ENCODE measurements around the gene DGLUCY. TPM values are rescaled to one million over a fixed set of nuclear protein-coding genes. Genes with fewer than 3 reads are reported as not detected.
A peak's percentile ranks its signal among the peaks of the same experiment; 100 is the strongest.
"Not testable (repeated sequence)": the region's sequence is repeated elsewhere in the genome, so short reads cannot be mapped to it uniquely, and the experiment has no call there.

The DGLUCY gene
- total RNA-seq, 1 experiment from 2014 or later, result 28.1 TPM

GRCh38 chr14:91258876-91259275, 145.0 kb downstream of the DGLUCY start:
- Histone ChIP-seq H3K27me3 (no peaks in the 10 kb centered on the region), H3K27ac (peak overlapping the region; percentile 78), H3K4me1 (peaks cover 15% of the 10 kb centered on the region)

DNA sequence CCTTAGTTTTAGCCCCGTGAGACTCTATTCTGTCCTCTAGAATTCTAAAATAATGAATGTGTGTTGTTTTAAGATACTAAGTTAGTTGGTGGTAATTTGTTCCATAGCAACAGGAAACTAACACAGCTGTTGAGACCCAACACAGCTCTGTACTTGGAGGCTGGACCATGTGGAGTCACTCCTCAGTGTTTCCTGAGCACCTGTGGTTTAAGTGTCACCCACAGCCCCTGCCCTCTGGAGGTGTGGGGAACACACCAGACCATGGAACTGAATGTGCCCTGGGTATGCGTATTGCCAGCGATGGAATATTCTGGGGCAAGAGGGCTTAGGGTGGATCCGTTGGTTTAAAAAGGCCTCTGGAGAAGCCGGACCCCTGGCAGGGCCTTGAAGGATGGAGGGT, 147.2 kb downstream of the DGLUCY start:
- H3K36me3 ChIP-seq, result no peaks in the 10 kb centered on the region
- H3K27me3 ChIP-seq, result no peaks in the 10 kb centered on the region
- no peak for DNase-seq

More at GRCh38 chr14:91258876-91259275, 145.0 kb downstream of the DGLUCY start:
- Histone ChIP-seq H3K36me3 (no peaks in the 10 kb centered on the region), H3K9me3 (replicated peaks) (no peaks in the 10 kb centered on the region), H3K4me3 (no peak overlapping the region)
- no peak for DNase-seq

GRCh38 chr14:91261986-91262549, 148.2 kb downstream of the DGLUCY start:
- no peaks in the 10 kb centered on the region for H3K9me3 ChIP-seq (replicated peaks)
- DNase-seq, result no peak
- H3K27me3 ChIP-seq, result no peaks in the 10 kb centered on the region
- H3K36me3 ChIP-seq, result no peaks in the 10 kb centered on the region
- H3K4me1 ChIP-seq, result peaks cover 9% of the 10 kb centered on the region
- no peak overlapping the region for H3K4me3 ChIP-seq
- H3K27ac ChIP-seq, result no peak overlapping the region

More for the DNA sequence above, 147.2 kb downstream of the DGLUCY start:
- no peak overlapping the region for H3K4me3 ChIP-seq
- H3K27ac ChIP-seq, result no peak overlapping the region
- H3K4me1 ChIP-seq, result peaks cover 15% of the 10 kb centered on the region
- H3K9me3 ChIP-seq (replicated peaks), result no peaks in the 10 kb centered on the region

GRCh38 chr14:91263329-91263728, 149.5 kb downstream of the DGLUCY start:
- Histone ChIP-seq H3K36me3 (no peaks in the 10 kb centered on the region), H3K27me3 (no peaks in the 10 kb centered on the region), H3K4me1 (peaks cover 2% of the 10 kb centered on the region; the same call in 1 of the 2 replicates), H3K9me3 (replicated peaks) (no peaks in the 10 kb centered on the region), H3K27ac (no peak overlapping the region), H3K4me3 (no peak overlapping the region)
- DNase-seq, result no peak

- no peak overlapping the region for H3K4me3 ChIP-seq
These were observed 150.6 kb downstream of the DGLUCY start for GRCh38 chr14:91264151-91265150.

GRCh38 chr14:91265404-91265803, 151.5 kb downstream of the DGLUCY start:
- Histone ChIP-seq H3K27ac (no peak overlapping the region), H3K36me3 (no peaks in the 10 kb centered on the region), H3K4me1 (peaks cover 12% of the 10 kb centered on the region), H3K27me3 (no peaks in the 10 kb centered on the region), H3K9me3 (replicated peaks) (no peaks in the 10 kb centered on the region), H3K4me3 (no peak overlapping the region)
- no peak for DNase-seq

More at GRCh38 chr14:91264151-91265150, 150.6 kb downstream of the DGLUCY start:
- H3K36me3 ChIP-seq, result no peaks in the 10 kb centered on the region
- no peaks in the 10 kb centered on the region for H3K9me3 ChIP-seq (replicated peaks)
- H3K27me3 ChIP-seq, result no peaks in the 10 kb centered on the region
- no peak overlapping the region for H3K27ac ChIP-seq
- peaks cover 6% of the 10 kb centered on the region; the same call in 1 of the 2 replicates for H3K4me1 ChIP-seq
- no peak for DNase-seq

- not testable (repeated sequence) for H3K27me3 ChIP-seq; H3K4me3 ChIP-seq; H3K27ac ChIP-seq; H3K9me3 ChIP-seq (replicated peaks); DNase-seq; H3K36me3 ChIP-seq
- H3K4me1 ChIP-seq, result peaks cover 12% of the 10 kb centered on the region
These were observed 152.4 kb downstream of the DGLUCY start for GRCh38 chr14:91266276-91266675.

GRCh38 chr14:91267965-91268437, 154.1 kb downstream of the DGLUCY start:
- Histone ChIP-seq H3K27ac (no peak overlapping the region), H3K4me1 (peaks cover 12% of the 10 kb centered on the region), H3K27me3 (no peaks in the 10 kb centered on the region), H3K9me3 (replicated peaks) (no peaks in the 10 kb centered on the region), H3K36me3 (no peaks in the 10 kb centered on the region), H3K4me3 (no peak overlapping the region)
- DNase-seq, result no peak

GRCh38 chr14:91269076-91269991, 155.5 kb downstream of the DGLUCY start:
- Histone ChIP-seq H3K36me3 (no peaks in the 10 kb centered on the region), H3K27me3 (no peaks in the 10 kb centered on the region), H3K9me3 (replicated peaks) (no peaks in the 10 kb centered on the region), H3K27ac (peak overlapping the region; percentile 81), H3K4me3 (peak overlapping the region; percentile 42), H3K4me1 (peaks cover 12% of the 10 kb centered on the region)
- DNase-seq, result peak; percentile 90 to 91

- Histone ChIP-seq H3K4me3 (no peak overlapping the region), H3K4me1 (peaks cover 12% of the 10 kb centered on the region), H3K9me3 (replicated peaks) (no peaks in the 10 kb centered on the region), H3K27ac (peak overlapping the region; percentile 81), H3K36me3 (no peaks in the 10 kb centered on the region), H3K27me3 (no peaks in the 10 kb centered on the region)
- no peak for DNase-seq
These were observed 156.3 kb downstream of the DGLUCY start for GRCh38 chr14:91270188-91270587.

DNA sequence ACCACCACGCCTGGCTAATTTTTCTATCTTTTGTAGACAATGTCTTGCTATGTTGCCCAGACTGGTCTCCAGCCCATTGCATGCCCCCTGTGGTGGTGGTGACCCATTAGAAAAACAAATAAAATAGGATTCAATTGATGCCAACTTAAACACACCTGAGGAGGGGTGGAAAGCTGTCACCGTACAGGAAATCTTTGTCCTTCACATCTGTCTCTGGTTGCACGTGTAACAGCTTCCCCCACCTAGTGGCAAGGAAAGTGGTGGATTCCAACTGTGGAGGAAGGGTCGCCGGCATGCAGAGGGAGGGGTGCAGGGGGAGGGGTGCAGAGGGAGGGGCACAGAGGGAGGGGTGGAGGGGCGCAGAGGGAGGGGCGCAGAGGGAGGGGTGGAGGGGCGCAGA, 156.7 kb downstream of the DGLUCY start:
- H3K27ac ChIP-seq, result no peak overlapping the region; the same call in 1 of the 2 replicates

GRCh38 chr14:91271639-91272038, 157.8 kb downstream of the DGLUCY start:
- no peaks in the 10 kb centered on the region for H3K9me3 ChIP-seq (replicated peaks)
- H3K27me3 ChIP-seq, result no peaks in the 10 kb centered on the region
- H3K4me1 ChIP-seq, result peaks cover 12% of the 10 kb centered on the region
- no peak overlapping the region for H3K27ac ChIP-seq
- no peak overlapping the region for H3K4me3 ChIP-seq
- H3K36me3 ChIP-seq, result no peaks in the 10 kb centered on the region
- DNase-seq, result no peak

More for the DNA sequence above, 156.7 kb downstream of the DGLUCY start:
- H3K27me3 ChIP-seq, result no peaks in the 10 kb centered on the region
- H3K36me3 ChIP-seq, result no peaks in the 10 kb centered on the region
- H3K9me3 ChIP-seq (replicated peaks), result no peaks in the 10 kb centered on the region
- H3K4me1 ChIP-seq, result peaks cover 12% of the 10 kb centered on the region
- no peak overlapping the region for H3K4me3 ChIP-seq
- DNase-seq, result no peak

DNA sequence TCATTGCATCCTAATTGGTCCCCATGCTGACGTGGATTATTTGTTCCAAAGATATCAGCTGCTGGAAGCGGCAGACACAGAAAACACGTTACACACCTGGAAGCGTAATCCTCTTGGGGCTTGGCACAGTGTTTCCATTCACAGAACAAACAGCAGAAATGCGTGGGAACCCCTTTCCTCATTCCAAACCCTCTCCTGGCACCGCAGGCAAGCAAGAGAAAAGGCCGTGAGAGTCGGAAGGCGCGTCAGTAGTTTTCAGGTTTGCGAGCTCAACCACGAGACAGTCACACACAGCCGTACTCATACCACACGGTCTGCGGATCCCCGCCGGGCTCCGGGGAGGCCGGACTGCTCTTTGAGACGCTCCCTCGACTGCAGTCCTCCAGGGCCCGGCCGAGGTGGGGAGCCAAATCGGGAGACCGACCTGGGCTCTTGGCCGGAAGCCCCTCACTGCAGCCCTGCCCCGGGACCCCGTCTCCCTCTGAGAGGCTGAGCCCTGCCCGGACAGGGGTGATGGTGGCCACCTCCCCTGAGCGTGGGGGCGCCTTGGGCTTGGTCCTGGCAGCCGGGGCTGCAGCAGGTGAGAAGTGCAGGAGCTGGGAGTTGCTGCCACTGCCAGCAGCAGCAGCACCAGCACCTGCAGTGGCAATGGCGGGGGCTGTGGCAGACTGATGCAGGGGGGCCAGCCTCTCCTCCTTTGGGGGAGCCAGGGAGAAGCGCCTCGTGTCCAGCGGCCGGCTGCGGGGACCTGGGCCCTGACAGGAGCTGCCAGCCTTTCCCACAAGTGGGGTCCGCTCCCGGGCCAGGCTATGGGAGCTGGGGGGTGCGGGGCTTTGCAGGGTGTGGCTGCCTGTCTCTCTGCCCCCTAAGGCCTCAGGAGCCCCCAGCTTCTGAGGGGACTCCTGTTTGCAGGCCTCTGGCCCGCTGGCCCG, 158.7 kb downstream of the DGLUCY start:
- no peak overlapping the region for H3K27ac ChIP-seq
- no peaks in the 10 kb centered on the region for H3K9me3 ChIP-seq (replicated peaks)
- H3K36me3 ChIP-seq, result no peaks in the 10 kb centered on the region
- peaks cover 12% of the 10 kb centered on the region for H3K4me1 ChIP-seq
- DNase-seq, result no peak
- no peak overlapping the region for H3K4me3 ChIP-seq
- H3K27me3 ChIP-seq, result no peaks in the 10 kb centered on the region
